Measurements from ENCODE around the gene EHD4.

DNA sequence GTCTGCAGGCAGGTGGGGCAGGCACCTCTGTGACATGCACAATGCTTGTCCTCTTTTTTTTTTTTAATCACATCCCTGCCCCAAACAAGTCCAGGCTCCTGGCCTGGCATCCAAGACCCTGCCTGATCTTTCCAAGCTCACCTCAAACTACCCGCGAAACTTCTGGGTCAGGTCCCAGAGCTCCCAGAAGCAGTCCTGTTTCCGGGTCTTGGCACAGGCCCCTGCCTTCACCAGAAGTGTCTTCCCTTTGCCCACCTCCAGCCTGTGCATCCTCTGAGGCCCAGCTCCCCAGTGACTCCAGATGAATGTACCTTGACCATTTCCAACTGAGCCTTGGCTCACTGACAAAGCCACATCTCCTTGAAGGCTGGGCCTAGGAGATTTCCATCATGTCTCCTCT is 25.5 kb upstream of the EHD4 start:
- TF ChIP-seq GATA3 (IDR thresholded peaks at IDR 0.05; ENCODE audit: low read depth, low read length) (no peak), GATA2 (IDR thresholded peaks at IDR 0.05; ENCODE audit: low read depth, low read length) (no peak)
